Measurements from ENCODE around the gene AKAP3.

- TF ChIP-seq CTCF (conservative IDR thresholded peaks at IDR 0.05; ENCODE audit: low read depth in 2 of 2) (no peak), ETS1 (IDR thresholded peaks at IDR 0.05) (no peak), ZNF331 (CRISPR knock-in tag; IDR thresholded peaks at IDR 0.05; ENCODE audit: low read depth) (no peak), POLR2AphosphoS5 (IDR thresholded peaks at IDR 0.05; ENCODE audit: low read depth) (no peak), JUNB (IDR thresholded peaks at IDR 0.05; ENCODE audit: unreplicated experiment) (no peak)
Observed at GRCh38 chr12:4663971-4664505, 15.2 kb upstream of the AKAP3 start.
